ENCODE results near the gene SSR4.

The SSR4 gene

GRCh38 chrX:153778684-153779101 lies 15.8 kb upstream of the SSR4 start:
- in situ Hi-C loops (cut with HindIII; ENCODE audit: low pct_ligation_motif_present, low pct_unique_long_range_greater_than_20kb, low sequenced_read_pairs) = no loop called here
- no peak for DNase-seq

DNA sequence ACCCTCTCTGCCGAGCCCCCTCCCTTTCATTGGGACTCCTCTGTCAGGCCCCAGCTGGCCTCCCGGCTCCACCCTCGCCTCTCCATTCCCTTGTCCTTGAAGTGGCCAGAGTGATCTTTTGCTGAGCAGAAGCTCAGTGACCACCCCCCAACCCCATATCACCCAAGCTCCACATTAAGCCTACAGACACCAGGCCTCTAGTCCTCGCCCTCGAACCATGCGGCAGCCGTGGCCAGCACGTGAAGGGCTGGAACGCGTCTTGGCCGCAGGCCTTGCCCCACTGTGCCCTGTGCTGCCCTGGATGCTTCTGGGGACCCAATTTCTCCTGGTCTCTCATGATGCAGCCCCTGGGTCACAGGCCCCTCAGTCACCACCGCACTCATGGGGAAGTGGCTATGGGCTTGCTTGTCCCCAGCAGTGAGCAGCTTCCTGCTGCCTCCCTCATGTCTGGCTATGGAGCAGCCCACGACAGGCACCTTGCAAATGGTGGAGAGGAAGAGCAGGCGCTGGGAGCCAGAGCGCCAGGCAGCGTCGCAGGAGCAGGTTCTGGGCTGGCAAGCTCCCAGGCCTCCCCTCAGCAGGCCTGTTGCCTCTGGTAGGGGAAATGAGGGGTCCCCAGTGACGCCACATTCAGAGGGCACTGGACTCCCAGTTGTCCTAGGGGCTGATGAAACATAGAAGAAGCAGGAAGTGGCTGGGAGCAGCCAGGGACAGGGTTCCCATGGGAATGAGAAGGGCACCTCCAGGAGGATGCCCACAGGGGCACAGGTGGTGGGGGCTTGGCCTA lies 14.4 kb upstream of the SSR4 start:
- no peak for DNase-seq
- in situ Hi-C loops (cut with HindIII; ENCODE audit: low pct_ligation_motif_present, low pct_unique_long_range_greater_than_20kb, low sequenced_read_pairs) = no loop called here

- in situ Hi-C loops (cut with HindIII; ENCODE audit: low pct_ligation_motif_present, low pct_unique_long_range_greater_than_20kb, low sequenced_read_pairs) = no loop called here
- DNase-seq = no peak
Measured at GRCh38 chrX:153780678-153781427, 13.6 kb upstream of the SSR4 start, which contains the start of gene SRPK3. SRPK3 (plus strand) TSS chrX:153781041; CDS start chrX:153781087, 46 bp downstream.

DNA sequence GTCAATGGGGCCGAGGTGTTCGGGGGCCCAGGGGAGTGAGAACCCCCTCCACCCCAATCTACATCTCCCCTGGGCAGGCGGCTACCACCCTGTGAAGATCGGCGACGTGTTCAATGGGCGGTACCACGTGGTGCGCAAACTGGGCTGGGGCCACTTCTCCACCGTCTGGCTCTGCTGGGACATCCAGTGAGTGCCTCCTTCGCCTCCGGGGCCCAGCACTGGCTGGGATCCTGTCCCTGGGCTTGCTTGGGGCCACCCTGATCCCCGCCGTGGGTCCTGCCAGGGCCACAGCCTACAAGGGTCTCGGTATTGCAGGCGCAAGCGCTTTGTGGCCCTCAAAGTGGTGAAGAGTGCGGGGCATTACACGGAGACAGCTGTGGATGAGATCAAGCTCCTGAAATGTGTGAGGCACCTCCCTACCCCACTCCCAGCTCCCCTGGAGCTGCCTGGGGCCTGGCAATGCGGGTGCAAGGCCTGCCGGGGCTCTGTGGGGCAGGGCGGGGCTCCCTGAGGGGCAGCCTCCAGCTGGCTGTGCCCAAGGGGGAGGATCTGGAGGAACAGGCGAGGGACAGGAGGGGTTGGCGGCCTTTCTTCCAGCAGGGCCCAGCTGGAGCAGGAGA lies 12.9 kb upstream of the SSR4 start:
- no peak for DNase-seq
- in situ Hi-C loops (cut with HindIII; ENCODE audit: low pct_ligation_motif_present, low pct_unique_long_range_greater_than_20kb, low sequenced_read_pairs) = no loop called here

DNA sequence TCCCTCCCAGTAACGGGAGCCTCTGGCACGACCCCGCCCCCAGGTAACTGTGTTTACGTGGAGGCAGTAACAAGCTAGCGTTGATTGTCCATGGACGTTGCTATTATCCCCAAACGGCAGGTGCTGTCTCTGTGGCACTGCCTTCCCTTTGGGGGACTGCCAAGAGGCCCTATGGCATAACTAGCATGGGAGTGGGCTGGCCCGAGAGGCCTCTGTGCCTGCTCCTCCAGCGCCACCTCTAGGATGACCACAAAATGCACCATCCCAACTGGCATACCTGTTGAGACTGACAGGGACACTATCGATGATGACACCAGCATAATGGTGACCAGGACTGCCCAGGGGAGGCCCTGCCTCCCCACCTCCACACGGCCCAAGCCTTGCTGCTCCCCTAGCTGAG lies 12.2 kb upstream of the SSR4 start:
- no peak for DNase-seq
- in situ Hi-C loops (cut with HindIII; ENCODE audit: low pct_ligation_motif_present, low pct_unique_long_range_greater_than_20kb, low sequenced_read_pairs) = no loop called here

GRCh38 chrX:153782871-153783270 lies 11.6 kb upstream of the SSR4 start:
- in situ Hi-C loops (cut with HindIII; ENCODE audit: low pct_ligation_motif_present, low pct_unique_long_range_greater_than_20kb, low sequenced_read_pairs) = no loop called here
- DNase-seq = no peak

DNA sequence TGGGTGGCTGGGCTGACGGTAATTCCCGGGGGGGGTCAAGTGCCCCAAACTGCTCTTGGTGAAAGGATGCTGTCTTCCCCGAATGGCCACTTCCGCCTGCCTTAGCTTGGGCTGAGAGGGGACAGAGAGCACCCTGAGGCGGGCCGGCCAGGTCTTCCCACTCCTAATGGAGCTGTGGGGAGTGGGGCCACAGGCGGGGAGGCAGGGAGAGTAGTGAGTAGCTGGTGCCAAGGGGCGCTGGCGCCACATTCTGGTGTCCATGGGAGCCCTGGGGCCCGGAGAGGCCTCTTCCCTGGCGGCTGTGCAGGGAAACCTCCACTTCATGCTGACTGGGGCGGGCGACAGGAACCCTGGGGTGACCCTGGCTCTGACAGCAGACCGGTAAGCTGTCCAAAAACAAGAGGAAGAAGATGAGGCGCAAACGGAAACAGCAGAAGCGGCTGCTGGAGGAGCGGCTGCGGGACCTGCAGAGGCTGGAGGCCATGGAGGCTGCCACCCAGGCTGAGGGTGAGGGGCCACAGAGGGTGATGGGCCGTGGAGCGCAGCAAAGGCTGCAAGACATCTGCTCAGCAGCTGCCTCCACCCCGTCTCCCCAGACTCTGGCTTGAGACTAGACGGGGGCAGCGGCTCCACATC lies 11.0 kb upstream of the SSR4 start:
- in situ Hi-C loops (cut with HindIII; ENCODE audit: low pct_ligation_motif_present, low pct_unique_long_range_greater_than_20kb, low sequenced_read_pairs) = no loop called here
- no peak for DNase-seq

DNA sequence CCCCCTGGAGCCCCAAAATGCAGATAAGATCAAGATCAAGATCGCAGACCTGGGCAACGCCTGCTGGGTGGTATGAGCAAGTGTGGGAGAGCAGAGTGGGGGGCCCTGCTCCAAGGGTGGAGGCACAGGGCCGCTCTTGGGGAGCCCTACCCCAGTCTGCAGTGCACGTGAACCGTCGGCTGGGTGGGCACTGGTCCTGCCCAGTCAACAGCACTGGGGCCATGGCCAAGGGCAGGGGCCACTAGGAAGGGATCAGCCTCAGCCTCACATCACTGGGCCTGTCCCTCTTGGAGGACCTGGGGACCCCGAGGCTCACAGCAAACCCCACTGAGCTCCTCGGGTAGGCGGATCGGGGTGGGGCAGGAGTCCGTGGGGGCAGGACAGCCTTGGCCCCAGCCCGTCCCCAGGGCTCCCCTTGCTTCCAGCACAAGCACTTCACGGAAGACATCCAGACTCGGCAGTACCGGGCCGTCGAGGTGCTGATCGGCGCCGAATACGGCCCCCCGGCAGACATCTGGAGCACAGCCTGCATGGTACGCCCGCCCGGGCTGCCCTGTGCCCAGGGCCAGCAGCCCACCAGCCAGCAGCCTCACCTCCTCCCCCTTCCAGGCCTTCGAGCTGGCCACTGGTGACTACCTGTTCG lies 10.0 kb upstream of the SSR4 start:
- in situ Hi-C loops (cut with HindIII; ENCODE audit: low pct_ligation_motif_present, low pct_unique_long_range_greater_than_20kb, low sequenced_read_pairs) = no loop called here

DNA sequence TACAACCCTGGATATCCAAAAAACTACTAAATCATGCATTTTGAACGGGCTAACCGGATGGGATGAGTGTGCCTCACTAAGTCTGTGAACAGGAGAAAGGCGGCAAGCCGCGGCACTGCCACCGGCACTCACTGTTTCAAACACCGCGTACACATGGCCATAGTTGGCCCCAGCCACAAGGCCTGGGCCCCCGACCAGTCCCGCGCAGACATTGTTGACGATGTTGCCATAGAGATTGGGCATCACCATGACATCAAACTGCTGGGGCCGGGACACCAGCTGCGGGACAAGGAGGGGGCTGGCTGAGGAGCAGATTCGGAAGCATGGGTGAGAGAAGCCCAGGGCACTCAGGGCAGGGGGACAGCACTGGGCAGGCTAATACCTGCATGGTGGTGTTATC lies 7.8 kb upstream of the SSR4 start:
- in situ Hi-C loops (cut with HindIII; ENCODE audit: low pct_ligation_motif_present, low pct_unique_long_range_greater_than_20kb, low sequenced_read_pairs) = no loop called here
- no peak for DNase-seq

More for the DNA sequence above, 10.0 kb upstream of the SSR4 start:
- no peak for DNase-seq

- in situ Hi-C loops (cut with HindIII; ENCODE audit: low pct_ligation_motif_present, low pct_unique_long_range_greater_than_20kb, low sequenced_read_pairs) = no loop called here
- DNase-seq = no peak
Measured at GRCh38 chrX:153789654-153790053, 4.8 kb upstream of the SSR4 start.

DNA sequence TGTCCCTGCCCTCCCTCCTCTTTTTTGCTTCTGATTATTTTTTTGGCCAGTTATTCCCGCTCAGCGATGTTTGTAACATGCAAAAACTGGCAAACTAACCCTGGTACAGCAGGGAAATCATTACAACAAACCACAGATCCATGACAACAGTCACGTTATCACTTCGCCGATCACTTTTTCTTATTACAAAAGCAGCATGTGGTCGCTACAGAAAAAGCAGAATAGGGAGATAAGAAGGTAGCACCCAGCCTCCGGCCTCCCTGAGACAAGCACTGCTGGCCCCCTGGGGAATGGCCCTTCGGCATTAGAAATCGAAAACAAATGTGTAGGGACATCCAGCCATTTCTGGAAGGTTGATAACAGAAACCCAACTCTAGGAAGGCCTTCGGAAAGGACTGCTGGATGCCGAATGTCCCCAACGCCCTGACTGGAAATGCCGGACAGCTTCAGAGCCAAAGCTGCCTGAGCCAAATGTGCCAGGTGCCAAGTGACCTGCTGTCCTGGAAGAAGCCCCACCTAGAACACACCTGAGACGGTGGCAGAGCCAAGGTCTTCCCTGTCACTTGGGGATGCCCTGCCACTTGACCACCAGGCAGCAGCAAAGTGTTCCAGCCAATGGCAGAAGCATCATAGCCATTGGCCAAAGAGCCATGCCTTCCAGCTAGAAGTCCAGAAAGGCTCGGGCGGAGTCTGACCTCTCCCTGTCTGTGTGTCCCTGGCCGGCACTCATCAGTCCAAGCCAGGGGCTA lies 3.2 kb upstream of the SSR4 start:
- in situ Hi-C loops (cut with HindIII; ENCODE audit: low pct_ligation_motif_present, low pct_unique_long_range_greater_than_20kb, low sequenced_read_pairs) = no loop called here

GRCh38 chrX:153792368-153792767 lies 2.1 kb upstream of the SSR4 start:
- DNase-seq = no peak
- in situ Hi-C loops (cut with HindIII; ENCODE audit: low pct_ligation_motif_present, low pct_unique_long_range_greater_than_20kb, low sequenced_read_pairs) = no loop called here

More for the DNA sequence above, 3.2 kb upstream of the SSR4 start:
- DNase-seq = no peak

DNA sequence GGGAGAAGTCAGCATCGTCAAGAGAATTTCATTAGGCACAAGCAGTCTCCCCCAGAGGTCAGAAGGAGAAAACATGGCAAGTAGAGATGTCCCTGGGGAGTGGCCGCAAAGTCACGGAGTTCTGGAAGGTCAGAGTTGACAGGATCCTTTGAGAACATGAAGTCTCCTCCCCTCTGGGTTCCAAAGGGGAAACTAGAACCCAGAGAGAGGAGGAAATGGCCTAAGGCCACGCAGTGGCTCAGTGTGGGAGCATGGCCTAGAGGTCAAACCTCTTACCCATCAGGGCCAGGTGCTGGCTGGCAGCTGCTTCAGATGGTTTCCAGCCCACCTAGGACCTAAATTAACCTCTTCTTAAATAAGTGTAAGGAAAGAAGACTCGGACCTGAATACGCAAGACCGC lies 1.2 kb upstream of the SSR4 start:
- DNase-seq = no peak
- in situ Hi-C loops (cut with HindIII; ENCODE audit: low pct_ligation_motif_present, low pct_unique_long_range_greater_than_20kb, low sequenced_read_pairs) = no loop called here

DNA sequence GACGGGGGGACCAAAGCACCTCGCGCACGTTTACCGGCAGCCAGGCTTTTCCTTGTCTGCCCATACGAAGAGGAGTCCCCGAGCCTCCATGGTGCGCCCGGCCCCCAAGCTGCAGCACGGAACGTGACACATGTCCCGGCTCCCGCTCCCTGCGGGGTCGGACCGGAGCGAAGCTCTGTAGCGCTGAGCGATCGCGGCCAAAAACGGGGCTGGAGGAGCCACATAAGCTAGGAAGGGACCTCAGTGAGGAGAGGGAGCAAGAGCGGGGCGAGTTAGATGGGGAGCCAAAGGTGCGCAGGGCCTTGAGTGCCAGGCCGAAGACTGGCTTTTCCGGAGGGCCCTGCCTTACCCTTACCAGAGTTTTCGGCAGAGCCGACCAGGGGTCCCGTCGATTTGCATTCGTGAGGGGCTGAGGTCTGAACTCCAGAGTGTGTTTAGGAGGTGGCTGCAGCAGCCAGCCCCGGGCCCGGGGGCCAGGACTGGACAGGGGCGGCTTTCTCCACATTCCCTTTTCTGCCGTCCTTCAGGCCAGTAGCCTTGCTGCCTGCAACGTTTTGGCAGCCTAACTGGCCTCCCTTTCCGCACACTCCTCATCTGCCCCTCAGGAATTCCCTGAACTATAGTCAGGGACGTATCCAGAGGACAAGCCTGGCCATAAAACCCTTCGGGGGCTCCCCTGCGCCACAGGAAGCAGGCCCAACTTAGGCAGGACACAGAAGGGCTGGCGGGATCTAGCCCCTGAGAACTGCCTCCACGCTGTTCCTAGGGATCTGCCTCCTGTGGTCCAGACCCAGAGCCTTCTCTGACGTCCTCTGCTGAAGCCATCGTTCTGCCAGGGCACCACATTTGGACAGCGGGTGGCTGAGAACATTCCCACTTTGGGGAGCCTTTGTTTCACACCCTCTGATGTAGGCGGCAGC lies 689 bp downstream of the SSR4 start:
- DNase-seq = no peak
- in situ Hi-C loops (cut with HindIII; ENCODE audit: low pct_ligation_motif_present, low pct_unique_long_range_greater_than_20kb, low sequenced_read_pairs) = no loop called here

GRCh38 chrX:153797415-153798015 lies 3.0 kb downstream of the SSR4 start:
- DNase-seq = no peak
- in situ Hi-C loops (cut with HindIII; ENCODE audit: low pct_ligation_motif_present, low pct_unique_long_range_greater_than_20kb, low sequenced_read_pairs) = no loop called here

DNA sequence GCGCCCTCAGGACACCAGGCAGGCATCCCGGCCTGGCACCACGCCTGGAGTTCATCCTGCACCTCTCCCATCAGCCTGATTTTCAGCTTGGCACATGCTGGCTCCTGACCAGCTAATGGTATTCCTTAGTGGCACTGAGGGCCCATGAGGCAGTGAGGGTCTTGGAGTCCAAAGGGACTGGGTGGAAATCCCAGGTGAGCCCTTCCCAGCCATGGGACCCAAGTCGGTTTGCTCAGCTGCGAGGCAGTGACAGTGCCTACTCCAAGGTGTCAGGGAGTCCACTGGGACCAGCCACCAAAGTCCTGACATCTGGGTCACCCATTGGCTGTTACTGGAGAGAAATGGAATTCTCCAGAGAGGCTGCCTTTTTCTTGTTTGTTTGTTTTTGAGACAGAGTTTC lies 4.9 kb downstream of the SSR4 start:
- DNase-seq = no peak
- in situ Hi-C loops (cut with HindIII; ENCODE audit: low pct_ligation_motif_present, low pct_unique_long_range_greater_than_20kb, low sequenced_read_pairs) = no loop called here
